HK-2 (cell line): Measurements from ENCODE around the gene TAF5.
"Not testable (repeated sequence)": the region's sequence is repeated elsewhere in the genome, so short reads cannot be mapped to it uniquely, and the experiment has no call there.

Experiments
- DNase-seq: peaks from one replicate; pipeline ENCODE4 v3.0.0-alpha.2; 2018; ENCODE audit not compliant: unreplicated experiment

Gene TAF5

DNA sequence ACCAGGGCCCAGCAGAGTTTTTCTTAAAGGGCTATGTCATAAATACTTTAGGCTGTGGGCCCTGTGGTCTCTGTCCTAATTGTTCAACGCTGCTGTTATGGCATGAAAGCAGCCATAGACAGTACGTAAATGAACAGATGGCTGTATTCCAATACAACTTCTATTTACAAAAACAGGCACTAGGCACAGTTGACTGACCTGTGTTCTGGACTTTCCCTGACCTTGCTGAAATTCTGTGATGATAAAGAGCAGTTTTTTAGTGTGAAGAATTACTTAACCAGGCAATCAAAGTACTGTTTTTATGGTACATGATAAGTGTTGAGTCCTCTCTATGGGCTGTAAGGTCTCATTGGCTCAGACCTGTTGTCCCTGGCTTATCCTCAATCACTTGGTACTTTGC is 45.8 kb downstream of the TAF5 start:
- no peak for DNase-seq

GRCh38 chr10:103415581-103415980 is 47.8 kb downstream of the TAF5 start:
- no peak for DNase-seq

DNA sequence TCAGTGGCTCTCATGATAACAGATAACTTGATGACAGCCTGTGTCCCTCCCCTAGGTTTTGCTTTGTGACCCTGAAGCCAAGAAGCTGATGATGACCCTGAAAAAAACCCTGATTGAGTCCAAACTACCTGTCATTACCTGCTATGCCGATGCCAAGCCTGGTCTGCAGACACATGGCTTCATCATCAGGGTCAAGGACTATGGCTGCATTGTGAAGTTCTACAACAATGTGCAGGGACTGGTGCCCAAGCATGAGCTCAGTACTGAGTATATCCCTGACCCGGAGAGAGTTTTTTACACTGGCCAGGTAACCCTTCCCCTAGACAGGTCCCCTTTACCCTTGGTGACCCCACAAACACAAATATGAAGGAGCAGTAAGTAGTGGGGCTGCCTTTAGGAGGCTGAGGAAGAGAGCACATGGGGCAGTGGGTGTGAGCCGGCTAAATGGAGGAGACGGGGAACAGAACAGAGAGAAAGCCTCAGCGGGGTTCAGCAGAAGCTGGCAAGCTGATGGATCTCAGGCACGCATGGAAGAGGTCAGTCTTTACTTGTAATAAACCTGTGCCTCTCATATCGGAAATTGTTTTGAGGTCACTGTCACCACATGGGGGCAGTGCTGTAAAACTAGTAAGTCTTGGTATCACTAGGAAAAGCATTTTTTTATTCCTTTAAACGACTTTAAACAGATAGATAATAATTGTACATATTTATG is 48.8 kb downstream of the TAF5 start:
- DNase-seq, result peak; percentile 24

GRCh38 chr10:103417148-103417469 is 49.3 kb downstream of the TAF5 start:
- not testable (repeated sequence) for DNase-seq

DNA sequence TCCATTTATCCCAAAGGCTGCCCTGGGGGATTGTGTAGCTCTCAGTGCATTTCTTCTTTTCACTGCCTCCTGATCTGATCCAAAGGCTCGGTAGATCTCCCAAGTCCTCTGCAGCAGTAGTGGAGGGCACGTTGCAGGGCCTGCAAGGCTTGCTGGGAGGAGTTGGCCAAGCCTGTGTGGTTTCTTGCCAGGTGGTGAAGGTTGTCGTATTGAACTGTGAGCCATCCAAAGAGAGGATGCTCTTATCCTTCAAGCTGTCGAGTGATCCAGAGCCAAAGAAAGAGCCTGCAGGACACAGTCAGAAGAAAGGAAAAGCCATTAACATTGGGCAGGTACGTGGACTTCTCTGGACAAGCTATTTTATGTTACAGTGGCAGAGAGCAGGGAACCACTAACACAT is 49.8 kb downstream of the TAF5 start:
- no peak for DNase-seq

DNA sequence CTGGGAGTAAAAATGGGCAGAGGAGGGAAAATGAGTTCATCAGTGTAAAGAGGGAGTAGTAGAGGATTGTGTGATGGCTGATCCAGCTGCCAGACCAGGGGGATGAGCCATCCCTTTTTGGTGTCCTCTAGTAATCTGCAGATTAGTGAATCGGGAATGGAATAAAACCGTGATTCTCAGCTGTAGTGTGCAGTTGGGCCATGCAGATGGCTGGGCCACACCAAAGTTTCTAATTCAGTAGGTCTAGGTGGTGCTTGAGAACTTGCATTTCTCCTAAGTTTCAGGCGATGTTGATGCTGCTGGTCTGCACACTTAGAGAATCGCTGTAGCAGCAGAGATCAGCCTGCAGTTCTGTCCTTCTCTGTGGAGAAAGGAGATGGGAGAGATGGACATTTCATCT is 51.3 kb downstream of the TAF5 start:
- no peak for DNase-seq

GRCh38 chr10:103423748-103424147 is 56.0 kb downstream of the TAF5 start:
- DNase-seq, result no peak

DNA sequence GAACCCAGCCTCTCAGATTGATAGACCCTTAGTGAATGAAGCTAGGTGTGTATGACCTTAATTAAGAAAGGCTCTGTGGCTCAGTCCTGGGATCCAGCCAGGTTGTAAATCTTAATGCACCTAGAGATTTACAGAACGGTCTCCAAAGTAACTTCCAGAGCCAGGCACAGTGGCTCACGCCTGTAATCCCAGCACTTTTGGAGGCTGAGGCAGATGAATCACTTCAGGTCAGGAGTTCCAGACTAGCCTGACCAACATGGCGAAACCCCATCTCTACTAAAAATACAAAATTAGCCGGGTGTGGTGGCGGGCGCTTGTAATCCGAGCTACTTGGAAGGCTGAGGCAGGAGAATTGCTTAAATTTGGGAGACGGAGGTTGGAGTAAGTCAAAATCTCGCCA is 60.1 kb downstream of the TAF5 start:
- DNase-seq, result no peak

- no peak for DNase-seq
These were observed 61.3 kb downstream of the TAF5 start for GRCh38 chr10:103428989-103429643.

- no peak for DNase-seq
These were observed 61.9 kb downstream of the TAF5 start for GRCh38 chr10:103429647-103430046.

GRCh38 chr10:103431902-103432301 is 64.1 kb downstream of the TAF5 start:
- no peak for DNase-seq

- no peak for DNase-seq
These were observed 66.1 kb downstream of the TAF5 start for GRCh38 chr10:103433858-103434257.
